HL-60/S4 (cell line): ENCODE measurements around the gene DHRS4L2.

Source experiments
- in situ Hi-C: fragments of 300-500 bp; cut with MboI; formaldehyde crosslinking; loops from 2 replicates; pipeline ENCODE4 v1.14.3; 2022; ENCODE audit warnings: low sequenced_read_pairs

Gene DHRS4L2

DNA sequence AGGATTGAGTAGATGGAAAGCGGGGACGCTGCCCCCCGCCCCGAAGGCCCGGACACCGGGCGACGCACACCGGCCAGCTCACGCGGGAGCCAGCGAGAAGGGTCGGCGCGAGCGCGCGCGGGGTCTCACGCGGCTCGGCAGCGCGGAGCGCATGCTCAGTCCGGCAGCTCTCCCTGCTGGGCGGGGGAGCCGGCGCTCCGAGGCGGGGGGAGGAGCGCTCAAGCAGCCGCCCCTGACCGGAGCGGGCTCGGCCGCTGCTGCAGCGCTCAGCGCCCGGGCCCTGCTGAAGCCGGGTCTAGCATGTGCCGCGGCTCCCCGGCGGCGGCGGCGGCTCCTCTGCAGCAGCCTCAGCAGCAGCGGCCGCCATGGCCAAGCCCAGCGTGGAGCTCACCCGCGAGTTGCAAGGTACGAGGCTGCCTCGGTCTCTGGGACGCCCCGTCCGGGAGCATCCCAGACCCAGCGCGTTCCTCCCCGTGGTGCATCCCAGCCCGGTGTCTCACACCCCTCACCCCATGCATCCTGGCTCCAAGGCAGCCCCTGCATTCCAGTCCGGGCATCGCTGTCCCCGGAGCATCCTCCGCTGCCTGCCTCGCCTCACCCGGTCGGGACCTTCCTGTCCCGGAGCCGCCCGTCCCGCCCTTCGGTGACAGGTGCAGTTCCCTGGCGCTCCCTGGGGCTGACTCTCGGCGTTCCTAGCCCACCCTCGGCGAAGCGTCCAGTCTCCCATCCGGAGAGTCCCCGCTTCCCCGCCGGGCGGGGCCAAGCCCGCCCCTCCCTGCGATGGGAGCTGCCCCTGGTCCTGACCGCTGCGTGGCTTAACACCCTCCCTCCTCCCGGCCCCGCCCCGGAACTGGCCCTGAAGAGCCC, 63.3 kb downstream of the DHRS4L2 start, which contains the start of gene CARMIL3:
TSS of gene CARMIL3 (plus strand) at position 221 of the 867 bp plus-strand sequence. CDS start at position 366, 145 bp downstream.
- in situ Hi-C loops = loop anchor here (10.0 kb wide), 1 partner anchor 243 kb away; the partner anchor contains the start of genes DHRS1 and NOP9

DNA sequence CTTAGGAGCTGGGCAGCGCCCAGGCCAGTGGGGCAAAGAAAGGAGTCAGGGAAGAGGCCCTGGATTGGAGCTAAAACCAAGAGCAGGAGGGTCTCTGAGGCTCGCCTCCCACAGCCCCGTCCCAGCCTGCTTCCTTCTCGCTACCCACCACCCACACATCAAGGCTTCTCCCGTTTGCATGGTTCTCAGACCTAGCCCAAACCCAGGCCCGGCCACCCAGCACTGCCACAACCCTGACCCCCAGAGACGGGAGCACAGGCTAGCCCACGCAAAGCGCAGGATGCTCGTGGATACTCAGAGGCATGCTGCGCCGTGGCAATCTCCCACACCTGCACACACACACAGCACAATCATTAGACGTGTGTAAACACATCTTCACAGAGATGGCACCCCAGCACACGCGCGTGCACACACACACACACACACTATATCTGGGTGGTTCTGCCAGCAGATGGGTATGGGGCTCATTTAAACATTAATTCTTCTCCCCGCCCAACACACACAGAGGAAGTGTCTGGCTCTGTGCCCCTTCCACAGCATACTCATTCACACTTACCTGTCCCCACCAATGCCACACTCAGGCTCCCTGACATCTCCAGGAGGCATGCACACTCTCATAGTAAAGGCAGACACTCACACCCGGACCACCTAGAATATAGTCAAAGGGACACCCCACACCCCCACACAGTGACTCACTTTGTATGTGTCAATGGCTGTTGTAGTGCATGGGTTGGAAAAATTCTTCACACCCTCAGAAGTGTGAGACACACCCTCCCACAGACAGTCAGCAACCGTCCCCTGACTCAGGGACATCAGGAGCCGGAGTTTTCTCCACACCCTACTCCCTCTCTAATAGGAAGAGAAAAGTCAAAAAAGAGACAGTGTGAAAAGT, 64.2 kb downstream of the DHRS4L2 start:
- in situ Hi-C loops = loop anchor here (10.0 kb wide), 1 partner anchor 242 kb away; the partner anchor contains the start of genes DHRS1 and NOP9

DNA sequence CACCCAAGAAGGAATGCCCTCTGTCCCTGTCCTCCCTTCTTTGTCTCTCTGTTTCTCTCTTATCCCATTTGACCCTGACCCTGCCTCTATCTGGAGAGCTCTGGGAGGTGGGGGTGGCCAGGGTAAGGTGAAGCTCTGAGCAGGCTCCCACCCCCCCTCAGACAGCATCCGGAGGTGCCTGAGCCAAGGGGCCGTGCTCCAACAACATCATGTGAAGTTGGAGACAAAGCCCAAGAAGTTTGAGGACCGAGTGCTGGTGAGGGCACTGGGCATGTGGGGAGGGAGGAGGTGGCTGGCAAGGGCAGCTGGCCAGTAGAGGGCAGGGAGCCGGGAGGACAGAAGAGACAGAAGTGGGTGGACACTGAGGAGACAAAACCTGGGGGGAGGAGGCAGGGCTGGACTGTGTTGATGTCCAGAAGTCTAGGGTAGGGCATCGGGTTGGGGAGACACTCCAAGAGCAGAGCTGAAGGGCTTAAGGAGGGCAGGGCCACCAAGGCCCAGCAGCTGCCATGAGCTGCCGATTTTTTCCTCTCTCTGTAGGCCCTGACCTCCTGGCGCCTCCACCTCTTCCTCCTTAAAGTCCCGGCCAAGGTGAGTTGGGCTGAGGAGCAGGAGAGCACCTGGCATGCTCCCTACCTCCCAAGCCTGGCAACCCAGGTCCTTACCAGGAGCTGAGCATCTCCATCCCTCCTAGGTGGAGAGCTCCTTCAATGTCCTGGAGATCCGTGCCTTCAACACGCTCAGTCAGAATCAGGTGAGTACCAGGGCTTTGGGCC, 65.0 kb downstream of the DHRS4L2 start:
- in situ Hi-C loops = loop anchor here (10.0 kb wide), 1 partner anchor 241 kb away; the partner anchor contains the start of genes DHRS1 and NOP9

DNA sequence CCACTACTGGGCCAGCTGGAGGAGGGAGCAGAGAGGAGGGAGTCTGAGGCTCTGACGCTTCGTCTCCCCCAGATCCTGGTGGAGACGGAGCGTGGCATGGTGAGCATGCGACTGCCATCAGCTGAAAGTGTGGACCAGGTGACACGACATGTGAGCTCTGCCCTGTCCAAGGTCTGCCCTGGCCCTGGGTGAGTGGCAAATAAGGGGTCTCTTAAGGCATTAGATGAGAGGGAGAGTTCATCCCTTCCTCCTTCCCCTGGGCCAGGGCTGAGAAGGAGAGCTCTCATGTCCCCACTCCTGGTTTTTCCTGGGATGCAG, 65.6 kb downstream of the DHRS4L2 start:
- in situ Hi-C loops = loop anchor here (10.0 kb wide), 1 partner anchor 241 kb away; the partner anchor contains the start of genes DHRS1 and NOP9

DNA sequence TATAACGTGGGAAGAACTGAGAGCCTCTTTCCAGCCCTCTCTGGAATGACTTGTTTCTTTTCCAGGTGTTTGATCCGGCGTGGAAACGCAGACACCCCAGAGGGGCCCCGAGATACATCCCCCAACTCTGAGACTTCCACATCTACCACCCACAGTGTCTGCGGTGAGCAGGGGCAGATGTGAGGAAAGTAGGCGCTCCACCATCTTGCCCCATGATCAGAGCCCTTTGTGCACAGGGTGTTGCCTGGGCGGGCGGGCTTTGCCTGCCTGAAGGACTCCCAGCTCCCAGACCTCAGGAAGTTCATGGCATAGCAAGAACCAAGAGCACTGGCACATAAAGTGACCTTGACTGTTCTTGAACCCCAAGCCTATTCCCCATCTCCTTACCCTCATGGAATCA, 65.9 kb downstream of the DHRS4L2 start:
- in situ Hi-C loops = loop anchor here (5.0 to 10.0 kb wide), 2 partner anchors 38 to 240 kb away; partner anchors contain the start of genes DHRS1, NOP9 and PCK2
